HG03442 (cell line): Measurements from ENCODE around the gene HMCN2.

Experiments used
- ATAC-seq: cut with Tn5 transposase; IDR thresholded peaks from one replicate; pipeline ENCODE4 v1.9.1; 2021; ENCODE audit warnings: mild to moderate bottlenecking, moderate library complexity; ENCODE audit not compliant: unreplicated experiment

The HMCN2 gene

GRCh38 chr9:130461218-130461630, 195.7 kb downstream of the HMCN2 start:
- ATAC-seq, result no peak

- no peak for ATAC-seq
Measured at GRCh38 chr9:130461731-130462130, 196.2 kb downstream of the HMCN2 start.

GRCh38 chr9:130462685-130463540, 197.4 kb downstream of the HMCN2 start:
- no peak for ATAC-seq

GRCh38 chr9:130463763-130464745, 198.5 kb downstream of the HMCN2 start:
- ATAC-seq, result no peak

- ATAC-seq, result no peak
Measured at GRCh38 chr9:130465383-130466096, 200.0 kb downstream of the HMCN2 start.

- no peak for ATAC-seq
Measured at GRCh38 chr9:130466537-130467217, 201.1 kb downstream of the HMCN2 start.

- ATAC-seq, result no peak
Measured at GRCh38 chr9:130467316-130467715, 201.8 kb downstream of the HMCN2 start.

GRCh38 chr9:130468566-130468965, 203.0 kb downstream of the HMCN2 start:
- no peak for ATAC-seq

- no peak for ATAC-seq
Measured at GRCh38 chr9:130470269-130470668, 204.7 kb downstream of the HMCN2 start.

GRCh38 chr9:130470950-130471349, 205.4 kb downstream of the HMCN2 start:
- ATAC-seq, result no peak

- ATAC-seq, result no peak
Measured at GRCh38 chr9:130471411-130472183, 206.0 kb downstream of the HMCN2 start.

GRCh38 chr9:130472184-130472705, 206.7 kb downstream of the HMCN2 start:
- ATAC-seq, result no peak

GRCh38 chr9:130473009-130473408, 207.4 kb downstream of the HMCN2 start:
- no peak for ATAC-seq

- no peak for ATAC-seq
Measured at GRCh38 chr9:130473566-130473965, 208.0 kb downstream of the HMCN2 start.

- ATAC-seq, result no peak
Measured at GRCh38 chr9:130474106-130474505, 208.5 kb downstream of the HMCN2 start.

- no peak for ATAC-seq
Measured at GRCh38 chr9:130476151-130476730, 210.7 kb downstream of the HMCN2 start.

- ATAC-seq, result no peak
Measured at GRCh38 chr9:130477564-130477963, 212.0 kb downstream of the HMCN2 start.

GRCh38 chr9:130478152-130478551, 212.6 kb downstream of the HMCN2 start:
- ATAC-seq, result no peak
